Large intestine (tissue), 3 donors: Measurements from ENCODE around the gene SMOC2. TPM values are rescaled to one million over a fixed set of nuclear protein-coding genes. Genes with fewer than 3 reads are reported as not detected.

ENCODE experiments used
- DNase-seq, 2 donors: peaks; one replicate each; pipeline versions ENCODE4 v3.0.0 to v3.0.0-alpha.2; 2013
- H3K27ac ChIP-seq: one replicate; pipeline ENCODE4 v1.5.1; 2013; ENCODE audit warnings: low read length
- H3K27me3 ChIP-seq: 2 replicates; pipeline ENCODE4 v1.6.1; 2013; ENCODE audit warnings: low read length; ENCODE audit not compliant: control insufficient read depth, insufficient read depth
- H3K36me3 ChIP-seq: 2 replicates; pipeline ENCODE4 v1.6.1; 2013; ENCODE audit warnings: low read length; ENCODE audit not compliant: control insufficient read depth, insufficient read depth
- H3K4me1 ChIP-seq: one replicate; pipeline ENCODE4 v1.6.1; 2013; ENCODE audit warnings: low read length; ENCODE audit not compliant: control insufficient read depth, insufficient read depth
- H3K4me3 ChIP-seq: one replicate; pipeline ENCODE4 v1.5.1; 2013; ENCODE audit warnings: low read length
- H3K9me3 ChIP-seq: one replicate; pipeline ENCODE4 v1.6.1; 2013; ENCODE audit warnings: mild to moderate bottlenecking, low read depth, low read length, moderate library complexity; ENCODE audit not compliant: control insufficient read depth
- WGBS: methylation state at CpG from one replicate; pipeline ENCODE4 v1.1.5; 2013; ENCODE audit warnings: low lambda C conversion rate; ENCODE audit not compliant: insufficient coverage; 5-methylcytosine and 5-hydroxymethylcytosine counted together
- polyA plus RNA-seq: library from polyadenylated mRNA; unstranded; fragments of 120-200 nt; gene quantifications from one replicate; pipeline ENCODE4 v1.2.1, GENCODE V29; 2013

The SMOC2 gene
- polyA plus RNA-seq, 1 donor: 15.9 TPM

- no peaks in the 10 kb centered on the region for H3K27me3 ChIP-seq
- WGBS: 93% methylated on average over 5 of the region's 9 CpGs
- H3K27ac ChIP-seq: no peak overlapping the region
- DNase-seq: no peak
- no peak overlapping the region for H3K4me3 ChIP-seq
- no peaks in the 10 kb centered on the region for H3K9me3 ChIP-seq
- no peaks in the 10 kb centered on the region for H3K36me3 ChIP-seq
- no peaks in the 10 kb centered on the region for H3K4me1 ChIP-seq
These were observed 18.6 kb downstream of the SMOC2 start for GRCh38 chr6:168459572-168459971.

GRCh38 chr6:168462289-168462853 is 21.4 kb downstream of the SMOC2 start:
- H3K27me3 ChIP-seq: no peaks in the 10 kb centered on the region
- no peak overlapping the region for H3K27ac ChIP-seq
- no peaks in the 10 kb centered on the region for H3K9me3 ChIP-seq
- no peaks in the 10 kb centered on the region for H3K36me3 ChIP-seq
- no peaks in the 10 kb centered on the region for H3K4me1 ChIP-seq
- H3K4me3 ChIP-seq: no peak overlapping the region
- no CpG with 5 or more reads among the region's 8 CpGs for WGBS
- no peak for DNase-seq

- H3K4me1 ChIP-seq: no peaks in the 10 kb centered on the region
- H3K27ac ChIP-seq: no peak overlapping the region
- WGBS: 94% methylated on average over 2 of the region's 4 CpGs
- H3K36me3 ChIP-seq: no peaks in the 10 kb centered on the region
- DNase-seq: no peak
- H3K9me3 ChIP-seq: no peaks in the 10 kb centered on the region
- H3K4me3 ChIP-seq: no peak overlapping the region
- H3K27me3 ChIP-seq: peaks cover 3% of the 10 kb centered on the region
These were observed 23.6 kb downstream of the SMOC2 start for GRCh38 chr6:168464546-168464945.

GRCh38 chr6:168468045-168468444 is 27.1 kb downstream of the SMOC2 start:
- H3K27me3 ChIP-seq: peaks cover 3% of the 10 kb centered on the region
- no peak overlapping the region for H3K4me3 ChIP-seq
- H3K27ac ChIP-seq: no peak overlapping the region
- DNase-seq: no peak
- no CpG with 5 or more reads among the region's 5 CpGs for WGBS
- H3K4me1 ChIP-seq: no peaks in the 10 kb centered on the region
- H3K36me3 ChIP-seq: no peaks in the 10 kb centered on the region
- peaks cover 2% of the 10 kb centered on the region for H3K9me3 ChIP-seq

GRCh38 chr6:168469521-168469920 is 28.5 kb downstream of the SMOC2 start:
- WGBS: 93% methylated on average over 2 of the region's 14 CpGs
- no peak for DNase-seq
- H3K27ac ChIP-seq: no peak overlapping the region

GRCh38 chr6:168469926-168470325 is 28.9 kb downstream of the SMOC2 start:
- H3K9me3 ChIP-seq: peaks cover 4% of the 10 kb centered on the region
- H3K27ac ChIP-seq: no peak overlapping the region
- WGBS: 80% methylated on average over 1 of the region's 5 CpGs
- DNase-seq: no peak
- no peak overlapping the region for H3K4me3 ChIP-seq
- peaks cover 3% of the 10 kb centered on the region for H3K27me3 ChIP-seq
- H3K36me3 ChIP-seq: no peaks in the 10 kb centered on the region
- H3K4me1 ChIP-seq: no peaks in the 10 kb centered on the region

More at GRCh38 chr6:168469521-168469920, 28.5 kb downstream of the SMOC2 start:
- Histone ChIP-seq H3K4me1 (no peaks in the 10 kb centered on the region), H3K27me3 (peaks cover 3% of the 10 kb centered on the region), H3K9me3 (peaks cover 4% of the 10 kb centered on the region), H3K4me3 (no peak overlapping the region), H3K36me3 (no peaks in the 10 kb centered on the region)

- peaks cover 4% of the 10 kb centered on the region for H3K9me3 ChIP-seq
- peaks cover 3% of the 10 kb centered on the region for H3K27me3 ChIP-seq
- no peak for DNase-seq
- no CpG with 5 or more reads among the region's 1 CpG for WGBS
- no peak overlapping the region for H3K4me3 ChIP-seq
- H3K36me3 ChIP-seq: no peaks in the 10 kb centered on the region
- no peaks in the 10 kb centered on the region for H3K4me1 ChIP-seq
- no peak overlapping the region for H3K27ac ChIP-seq
These were observed 31.4 kb downstream of the SMOC2 start for GRCh38 chr6:168472363-168472762.

- no peak for DNase-seq
- Histone ChIP-seq H3K9me3 (peaks cover 4% of the 10 kb centered on the region), H3K4me3 (no peak overlapping the region), H3K27me3 (peaks cover 3% of the 10 kb centered on the region), H3K4me1 (no peaks in the 10 kb centered on the region), H3K27ac (no peak overlapping the region), H3K36me3 (no peaks in the 10 kb centered on the region)
- WGBS: no CpG with 5 or more reads among the region's 7 CpGs
These were observed 32.2 kb downstream of the SMOC2 start for GRCh38 chr6:168473197-168473596.

- Histone ChIP-seq H3K27me3 (no peaks in the 10 kb centered on the region), H3K36me3 (no peaks in the 10 kb centered on the region), H3K4me3 (no peak overlapping the region), H3K4me1 (no peaks in the 10 kb centered on the region), H3K9me3 (peaks cover 6% of the 10 kb centered on the region), H3K27ac (no peak overlapping the region)
- no CpG with 5 or more reads among the region's 26 CpGs for WGBS
- DNase-seq: no peak
These were observed 34.4 kb downstream of the SMOC2 start for GRCh38 chr6:168475188-168476013.

GRCh38 chr6:168479421-168479820 is 38.4 kb downstream of the SMOC2 start:
- WGBS: no CpG with 5 or more reads among the region's 4 CpGs
- DNase-seq: no peak
- H3K9me3 ChIP-seq: peaks cover 2% of the 10 kb centered on the region
- no peak overlapping the region for H3K27ac ChIP-seq
- no peak overlapping the region for H3K4me3 ChIP-seq
- H3K27me3 ChIP-seq: peaks cover 2% of the 10 kb centered on the region
- H3K4me1 ChIP-seq: no peaks in the 10 kb centered on the region
- no peaks in the 10 kb centered on the region for H3K36me3 ChIP-seq

- Histone ChIP-seq H3K9me3 (peaks cover 2% of the 10 kb centered on the region), H3K36me3 (no peaks in the 10 kb centered on the region), H3K4me3 (no peak overlapping the region), H3K4me1 (no peaks in the 10 kb centered on the region), H3K27ac (no peak overlapping the region), H3K27me3 (peaks cover 2% of the 10 kb centered on the region)
- no peak for DNase-seq
These were observed 39.5 kb downstream of the SMOC2 start for GRCh38 chr6:168480481-168480880.
